Subcutaneous abdominal adipose tissue (tissue), 5 donors: ENCODE measurements around the gene RHBDD1.

Experiments used
- H3K27ac ChIP-seq: one replicate; pipeline ENCODE4 v1.7.0; 2013; ENCODE audit warnings: low read depth, mild to moderate bottlenecking, inconsistent platforms, low read length, moderate library complexity
- H3K27me3 ChIP-seq, 5 donors: one replicate each; pipeline ENCODE4 v1.7.0; 2013; ENCODE audit warnings: low read length in 5 of 5, inconsistent platforms in 1 of 5; ENCODE audit not compliant: control insufficient read depth in 5 of 5, insufficient read depth in 4 of 5
- H3K36me3 ChIP-seq, 5 donors: one replicate each; pipeline ENCODE4 v1.7.0; 2013; ENCODE audit warnings: low read length in 5 of 5; ENCODE audit not compliant: control insufficient read depth in 5 of 5, insufficient read depth in 5 of 5
- H3K4me1 ChIP-seq, 5 donors: one replicate each; pipeline ENCODE4 v1.7.0; 2013; ENCODE audit warnings: low read length in 5 of 5, mild to moderate bottlenecking in 3 of 5, moderate library complexity in 1 of 5; ENCODE audit not compliant: control insufficient read depth in 5 of 5, insufficient read depth in 5 of 5
- H3K4me3 ChIP-seq, 5 donors: one replicate each; pipeline ENCODE4 v1.7.0; 2013; ENCODE audit warnings: low read length in 5 of 5, low read depth in 1 of 5
- H3K9ac ChIP-seq, 5 donors: one replicate each; pipeline ENCODE4 v1.7.0; 2013; ENCODE audit warnings: low read length in 5 of 5, mild to moderate bottlenecking in 4 of 5, moderate library complexity in 3 of 5
- H3K9me3 ChIP-seq, 5 donors: one replicate each; pipeline ENCODE4 v1.7.0; 2013; ENCODE audit warnings: low read length in 5 of 5; ENCODE audit not compliant: control insufficient read depth in 5 of 5
- donor health status: healthy.
- donor health status: healthy.
- donor health status: healthy.
- donor health status: healthy.
- donor health status: healthy.

The RHBDD1 gene

DNA sequence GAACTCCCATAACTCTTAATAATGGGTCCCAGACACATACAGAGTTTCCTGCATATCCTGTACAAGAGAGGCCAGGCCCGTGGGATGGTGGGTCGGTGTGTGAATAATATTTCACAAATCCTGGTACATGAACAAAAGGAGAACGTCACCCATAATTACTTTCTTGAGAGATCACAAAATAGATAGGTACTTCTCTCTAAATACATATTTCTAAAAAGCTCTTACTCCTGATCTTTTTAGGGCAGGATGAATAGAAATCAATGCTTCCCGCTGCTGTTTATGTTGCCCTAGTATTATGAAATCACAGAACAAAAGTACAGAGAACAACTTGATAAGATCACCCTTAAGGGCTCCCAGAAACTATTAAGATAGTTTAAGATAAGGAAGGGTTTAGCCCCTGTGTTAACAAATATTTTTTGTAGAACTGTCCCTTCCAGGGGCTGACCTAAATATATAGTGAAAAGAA, 41.6 kb upstream of the RHBDD1 start:
- H3K27ac ChIP-seq, result peak overlapping the region; percentile 86
- H3K36me3 ChIP-seq, result peaks cover 0 to 10% (median 4%) of the 10 kb centered on the region in 5 donors
- no peaks in the 10 kb centered on the region for H3K9me3 ChIP-seq
- peak overlapping the region; percentile 63 to 78 (median 69) for H3K4me3 ChIP-seq
- H3K4me1 ChIP-seq, result peaks cover 2 to 81% (median 78%) of the 10 kb centered on the region in 5 donors
- peaks cover 0 to 8% (median 0%) of the 10 kb centered on the region in 5 donors for H3K27me3 ChIP-seq
- H3K9ac ChIP-seq, result peak overlapping the region in 3 of 5 donors; percentile 63 to 76 (median 66)

DNA sequence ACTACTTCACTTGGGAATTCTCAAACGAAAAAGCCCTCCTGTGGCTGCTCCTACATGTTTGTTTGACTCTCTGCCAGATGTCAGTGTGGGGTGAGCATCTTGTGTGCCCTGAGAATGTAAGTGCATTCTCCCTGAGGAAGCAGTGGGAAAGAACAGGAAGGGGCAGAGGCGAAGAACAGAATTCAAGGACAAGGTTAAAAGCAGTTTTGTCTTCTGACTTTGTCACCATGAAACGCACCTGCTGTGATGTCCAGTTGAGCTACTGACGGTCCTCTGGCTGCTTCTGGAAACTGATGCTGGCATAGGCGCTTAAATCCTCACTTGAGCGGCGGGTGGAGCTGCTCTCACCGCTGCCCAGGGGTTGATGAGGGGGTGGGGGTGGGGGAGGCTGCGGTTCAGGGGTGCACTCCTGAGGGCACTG, 41.1 kb upstream of the RHBDD1 start:
- H3K4me3 ChIP-seq, result peak overlapping the region; percentile 63 to 82 (median 78)
- H3K9ac ChIP-seq, result peak overlapping the region in 3 of 5 donors; percentile 63 to 76 (median 66)

DNA sequence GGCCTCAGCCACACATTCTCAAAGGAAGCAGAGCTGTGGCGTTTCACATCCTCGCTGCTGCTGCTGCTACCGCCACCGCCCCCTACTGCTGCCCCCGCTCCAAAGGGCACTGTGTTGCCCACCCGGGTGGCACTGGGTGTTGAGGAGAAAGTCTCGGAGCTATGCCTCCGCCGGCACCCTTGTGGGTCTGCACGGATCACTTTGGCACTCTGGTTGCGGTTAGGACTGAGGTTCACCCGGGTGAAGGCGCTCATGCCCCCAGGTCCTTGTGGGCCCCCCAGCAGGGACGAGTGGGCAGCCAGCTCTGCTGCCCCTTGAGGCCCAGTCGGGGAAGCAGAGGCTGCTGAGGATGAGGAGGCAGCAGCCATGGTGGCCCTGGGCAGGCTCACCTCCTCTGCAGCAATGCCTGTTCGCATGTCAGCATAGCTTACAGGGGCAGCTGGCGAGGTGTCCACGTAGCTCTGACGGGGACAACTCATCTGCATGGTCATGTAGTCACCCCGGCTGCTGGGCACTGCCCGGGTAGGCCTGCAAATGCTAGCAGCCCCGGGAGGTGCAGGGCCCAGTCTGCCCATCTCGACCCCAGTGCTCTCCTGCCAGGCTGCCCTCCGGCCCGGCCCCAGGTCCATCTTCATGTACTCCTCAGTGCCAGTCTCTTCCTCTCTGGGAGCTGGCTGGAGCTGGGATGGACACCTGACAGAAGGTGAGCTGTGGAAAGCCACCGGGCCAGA, 40.4 kb upstream of the RHBDD1 start:
- H3K4me1 ChIP-seq, result peaks cover 2 to 82% (median 72%) of the 10 kb centered on the region in 5 donors
- peak overlapping the region; percentile 86 for H3K27ac ChIP-seq
- no peaks in the 10 kb centered on the region for H3K9me3 ChIP-seq
- H3K4me3 ChIP-seq, result peak overlapping the region; percentile 67 to 82 (median 78)
- H3K9ac ChIP-seq, result peak overlapping the region in 3 of 5 donors; percentile 30 to 78 (median 46)
- H3K36me3 ChIP-seq, result peaks cover 0 to 10% (median 4%) of the 10 kb centered on the region in 5 donors
- H3K27me3 ChIP-seq, result peaks cover 0 to 8% (median 0%) of the 10 kb centered on the region in 5 donors

More for the DNA sequence above, 41.1 kb upstream of the RHBDD1 start:
- H3K27me3 ChIP-seq, result peaks cover 0 to 8% (median 0%) of the 10 kb centered on the region in 5 donors
- peaks cover 2 to 80% (median 74%) of the 10 kb centered on the region in 5 donors for H3K4me1 ChIP-seq
- peak overlapping the region; percentile 86 for H3K27ac ChIP-seq
- peaks cover 0 to 10% (median 4%) of the 10 kb centered on the region in 5 donors for H3K36me3 ChIP-seq
- no peaks in the 10 kb centered on the region for H3K9me3 ChIP-seq

DNA sequence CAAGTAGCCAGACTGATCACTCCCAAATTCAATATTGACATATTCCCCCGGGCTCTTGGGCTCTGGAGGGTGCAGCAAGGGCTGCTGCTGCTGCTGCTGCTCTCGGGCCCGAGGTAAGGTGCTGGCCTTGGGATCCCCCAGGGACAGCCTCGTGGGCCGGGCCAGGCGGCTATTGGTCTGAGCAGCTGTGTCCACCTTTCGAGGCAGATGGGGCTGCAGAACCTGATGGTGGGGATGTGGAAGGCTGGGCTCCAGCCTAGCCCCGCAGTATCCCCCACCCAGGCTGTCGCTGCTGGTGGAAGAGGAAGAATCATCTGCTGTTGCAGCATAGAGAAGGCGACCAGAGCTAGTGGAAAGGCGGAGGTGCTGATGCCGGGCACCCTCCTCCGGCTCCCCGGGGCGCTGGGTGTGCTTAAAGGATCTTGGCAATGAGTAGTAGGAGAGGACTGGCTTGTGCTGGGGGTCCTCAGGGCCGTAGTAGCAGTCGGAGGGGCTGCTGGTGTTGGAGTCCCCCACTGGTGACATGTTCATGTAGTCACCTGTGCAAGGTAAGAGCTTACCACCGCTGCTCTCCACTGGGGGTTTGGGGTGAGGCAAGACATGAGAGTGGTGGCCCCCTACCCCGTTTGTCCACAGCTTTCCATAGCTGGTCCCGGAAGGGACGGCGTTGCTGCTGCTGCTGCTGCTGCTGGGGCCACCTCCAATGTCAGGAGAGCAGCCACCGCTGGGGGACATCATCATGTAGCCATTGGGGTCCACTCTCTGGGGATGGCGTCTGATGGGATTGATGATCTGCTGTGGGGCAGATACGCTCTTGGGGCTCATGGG, 39.6 kb upstream of the RHBDD1 start:
- H3K36me3 ChIP-seq, result peaks cover 0 to 10% (median 4%) of the 10 kb centered on the region in 5 donors
- peak overlapping the region; percentile 86 for H3K27ac ChIP-seq
- no peaks in the 10 kb centered on the region for H3K9me3 ChIP-seq
- peaks cover 2 to 81% (median 72%) of the 10 kb centered on the region in 5 donors for H3K4me1 ChIP-seq
- H3K9ac ChIP-seq, result peak overlapping the region in 3 of 5 donors; percentile 38 to 78 (median 46)
- H3K4me3 ChIP-seq, result peak overlapping the region; percentile 67 to 82 (median 78)
- peaks cover 0 to 15% (median 3%) of the 10 kb centered on the region in 5 donors for H3K27me3 ChIP-seq

DNA sequence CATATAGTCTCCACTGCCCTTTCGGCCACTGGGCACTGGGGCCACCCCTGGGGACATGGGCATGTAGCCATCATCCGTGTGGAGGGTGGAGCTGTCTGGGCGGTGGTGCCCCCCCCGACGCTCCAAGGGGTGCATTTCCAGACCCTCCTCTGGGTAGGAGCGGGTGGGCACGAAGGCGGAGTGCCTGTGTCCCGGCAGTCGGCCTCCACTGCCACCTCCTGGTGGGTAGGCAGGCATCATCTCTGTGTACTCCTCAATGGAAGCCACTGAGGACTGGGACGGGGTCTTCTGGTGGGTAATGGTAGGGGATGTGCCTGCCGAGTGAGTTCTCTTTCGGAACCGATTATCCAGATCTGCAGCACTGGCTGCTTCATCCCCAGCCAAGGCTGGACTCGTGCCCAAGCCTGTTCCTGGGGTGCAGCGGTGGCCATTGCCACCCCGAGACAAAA, 39.0 kb upstream of the RHBDD1 start:
- H3K36me3 ChIP-seq, result peaks cover 0 to 10% (median 4%) of the 10 kb centered on the region in 5 donors
- H3K4me3 ChIP-seq, result peak overlapping the region; percentile 69 to 82 (median 78)
- H3K4me1 ChIP-seq, result peaks cover 2 to 82% (median 75%) of the 10 kb centered on the region in 5 donors
- no peaks in the 10 kb centered on the region for H3K9me3 ChIP-seq
- peak overlapping the region; percentile 86 for H3K27ac ChIP-seq
- H3K9ac ChIP-seq, result peak overlapping the region in 3 of 5 donors; percentile 38 to 78 (median 66)
- peaks cover 0 to 20% (median 3%) of the 10 kb centered on the region in 5 donors for H3K27me3 ChIP-seq

DNA sequence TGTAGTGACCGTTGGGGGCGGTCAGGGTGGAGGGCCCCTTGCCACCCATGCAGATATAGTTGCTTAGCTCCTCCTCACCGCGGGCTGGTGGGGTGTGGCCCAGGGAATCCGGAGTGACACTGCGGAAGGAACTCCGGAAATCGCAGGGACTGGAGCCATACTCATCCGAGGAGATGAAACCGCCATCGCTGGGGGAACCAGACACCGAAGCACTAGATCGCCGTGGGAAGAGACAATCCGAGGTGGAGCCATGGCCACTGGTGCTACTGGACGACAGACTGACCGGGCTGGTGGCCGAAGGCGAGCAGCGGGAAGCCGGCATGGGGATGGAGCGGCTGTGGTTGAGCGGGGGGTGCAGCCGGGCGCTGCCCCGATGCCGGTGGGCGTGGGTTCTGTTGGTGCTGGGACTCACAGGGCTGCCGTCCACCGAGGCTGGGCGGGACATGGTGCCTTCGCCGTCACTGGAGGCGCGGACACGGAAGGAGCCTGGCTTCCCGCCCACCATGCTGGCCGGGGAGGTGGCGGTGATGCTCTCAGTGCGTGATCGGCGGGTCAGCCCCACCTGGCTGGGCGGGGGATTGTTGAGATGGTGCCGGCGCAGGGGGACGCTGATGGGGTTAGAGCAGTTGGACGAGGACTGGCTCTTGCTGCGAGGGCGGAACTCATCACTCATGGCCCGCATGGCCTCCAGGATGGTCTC, 38.4 kb upstream of the RHBDD1 start:
- Histone ChIP-seq H3K27me3 (peaks cover 0 to 20% (median 3%) of the 10 kb centered on the region in 5 donors), H3K9ac (peak overlapping the region in 4 of 5 donors; percentile 38 to 78 (median 60)), H3K4me1 (peaks cover 2 to 82% (median 74%) of the 10 kb centered on the region in 5 donors), H3K27ac (peak overlapping the region; percentile 86), H3K4me3 (peak overlapping the region; percentile 69 to 82 (median 78)), H3K36me3 (peaks cover 0 to 10% (median 4%) of the 10 kb centered on the region in 5 donors), H3K9me3 (no peaks in the 10 kb centered on the region)

DNA sequence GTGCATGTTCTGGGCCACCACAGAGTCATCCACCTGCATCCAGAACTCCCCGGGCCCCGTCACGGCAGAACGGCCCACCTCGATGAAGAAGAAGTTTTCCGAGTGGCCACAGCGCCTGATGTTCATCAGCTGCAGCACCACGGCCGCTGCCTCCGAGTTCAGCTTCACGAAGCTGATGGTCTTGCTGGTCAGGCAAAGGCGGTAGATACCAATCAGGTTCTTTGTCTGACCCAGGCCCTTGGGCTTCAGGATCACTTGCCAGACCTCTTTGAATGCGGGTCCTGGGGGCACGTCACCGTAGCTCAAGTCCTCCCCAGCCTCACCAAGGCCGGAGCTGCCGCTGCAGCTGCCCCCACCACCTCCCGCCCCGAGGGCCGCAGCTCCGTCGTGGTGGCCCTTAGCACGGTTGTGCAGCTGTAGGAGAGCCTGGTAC, 37.8 kb upstream of the RHBDD1 start:
- peak overlapping the region in 4 of 5 donors; percentile 26 to 78 (median 64) for H3K9ac ChIP-seq
- peak overlapping the region; percentile 64 to 82 (median 78) for H3K4me3 ChIP-seq
- H3K9me3 ChIP-seq, result no peaks in the 10 kb centered on the region
- H3K27ac ChIP-seq, result peak overlapping the region; percentile 86
- peaks cover 0 to 10% (median 4%) of the 10 kb centered on the region in 5 donors for H3K36me3 ChIP-seq
- peaks cover 2 to 76% (median 70%) of the 10 kb centered on the region in 5 donors for H3K4me1 ChIP-seq
- peaks cover 0 to 20% (median 3%) of the 10 kb centered on the region in 5 donors for H3K27me3 ChIP-seq

DNA sequence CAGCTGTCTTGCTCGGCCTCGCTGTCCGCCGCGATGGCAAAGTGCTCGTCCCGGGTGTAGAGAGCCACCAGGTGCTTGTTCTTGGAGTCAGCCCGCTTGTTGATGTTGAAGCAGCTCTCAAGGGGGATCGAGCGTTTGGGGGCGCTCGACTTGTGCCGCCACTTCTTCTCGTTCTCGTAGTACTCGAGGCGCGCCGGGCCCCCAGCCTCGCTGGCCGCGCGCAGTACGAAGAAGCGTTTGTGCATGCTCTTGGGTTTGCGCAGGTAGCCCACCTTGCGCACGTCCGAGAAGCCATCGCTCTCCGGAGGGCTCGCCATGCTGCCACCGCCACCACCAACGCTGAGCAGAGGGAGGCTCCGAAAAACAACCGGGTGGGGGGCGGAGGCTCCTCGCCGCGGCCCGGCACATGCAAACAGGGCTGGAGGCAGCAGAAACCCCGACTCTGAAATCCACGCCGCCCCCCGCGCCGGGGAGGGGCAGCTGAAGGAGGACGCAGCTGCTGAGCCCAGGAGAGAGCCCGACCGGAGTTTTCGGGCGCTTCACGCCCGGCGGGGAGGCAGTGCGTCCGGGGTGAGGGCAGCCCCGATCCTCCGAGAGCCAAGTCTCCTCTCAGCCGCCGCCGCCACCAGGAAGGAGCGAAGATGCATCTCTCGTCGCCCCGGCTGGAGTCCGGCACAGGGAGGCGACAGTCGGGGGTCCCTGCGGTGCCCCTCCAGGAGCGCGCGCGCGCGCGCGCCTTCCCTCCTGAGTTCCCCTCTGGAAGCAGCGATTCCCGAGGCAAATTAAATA, 37.2 kb upstream of the RHBDD1 start:
- Histone ChIP-seq H3K4me1 (peaks cover 2 to 72% (median 68%) of the 10 kb centered on the region in 5 donors), H3K9me3 (no peaks in the 10 kb centered on the region), H3K27ac (peak overlapping the region; percentile 86), H3K9ac (peak overlapping the region; percentile 26 to 78 (median 58)), H3K36me3 (peaks cover 0 to 10% (median 4%) of the 10 kb centered on the region in 5 donors), H3K27me3 (peaks cover 0 to 20% (median 3%) of the 10 kb centered on the region in 5 donors), H3K4me3 (peak overlapping the region; percentile 64 to 82 (median 78))
